Measurements from ENCODE around the gene MGAT5B. TPM values are rescaled to one million over a fixed set of nuclear protein-coding genes. Genes with fewer than 3 reads are reported as not detected.

The MGAT5B gene
- polyA plus RNA-seq, 1 experiment, result 0.58 TPM

DNA sequence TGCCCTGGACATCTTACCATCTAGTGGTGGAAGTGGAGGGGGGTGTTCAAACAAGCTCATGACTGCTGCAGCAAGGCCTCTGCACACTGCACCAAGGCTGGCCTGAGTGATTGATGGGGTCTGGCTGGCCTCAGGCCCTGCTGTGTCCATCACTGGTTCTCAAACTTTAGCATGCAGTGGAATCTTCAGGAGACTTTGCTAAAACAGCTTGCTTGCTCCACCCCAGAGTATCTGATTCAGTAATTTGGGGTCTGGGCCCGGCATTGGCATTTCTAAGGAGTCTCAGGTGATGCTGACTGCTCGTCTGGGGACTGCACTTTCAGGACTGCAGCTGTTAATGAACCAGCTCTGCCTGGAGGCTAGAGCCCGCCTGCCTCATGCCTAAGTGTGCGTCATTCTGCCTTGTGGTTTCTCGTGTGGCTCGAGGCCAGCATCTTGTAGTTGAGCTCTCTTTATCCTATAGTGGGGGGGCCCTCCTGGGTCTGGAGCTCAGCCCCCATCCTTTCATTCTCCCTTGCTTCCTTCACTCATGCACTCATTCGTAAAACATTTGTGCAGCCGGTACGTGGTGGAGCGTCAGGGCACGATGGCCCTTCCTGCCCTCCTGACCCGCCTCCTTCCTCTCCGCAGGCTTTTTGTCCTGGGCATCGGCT lies 4.1 kb downstream of the MGAT5B start:
- ChIA-PET CTCF (interaction anchor here (0.8 to 7.1 kb wide), 5 partner anchors 11 to 195 kb away, joined by 3 to 176 read pairs (median 3); no protein-coding TSS in a partner anchor), POLR2A (no interaction called here)
- Histone ChIP-seq H3K4me3 (ENCODE audit: low read depth, low read length) (no peak overlapping the region), H3K36me3 (ENCODE audit: control insufficient read depth, insufficient read depth, low read length) (no peaks in the 10 kb centered on the region), H3K27me3 (ENCODE audit: control insufficient read depth, insufficient read depth, low read length) (peaks cover 9% of the 10 kb centered on the region)
- TF ChIP-seq, protein P1, sequence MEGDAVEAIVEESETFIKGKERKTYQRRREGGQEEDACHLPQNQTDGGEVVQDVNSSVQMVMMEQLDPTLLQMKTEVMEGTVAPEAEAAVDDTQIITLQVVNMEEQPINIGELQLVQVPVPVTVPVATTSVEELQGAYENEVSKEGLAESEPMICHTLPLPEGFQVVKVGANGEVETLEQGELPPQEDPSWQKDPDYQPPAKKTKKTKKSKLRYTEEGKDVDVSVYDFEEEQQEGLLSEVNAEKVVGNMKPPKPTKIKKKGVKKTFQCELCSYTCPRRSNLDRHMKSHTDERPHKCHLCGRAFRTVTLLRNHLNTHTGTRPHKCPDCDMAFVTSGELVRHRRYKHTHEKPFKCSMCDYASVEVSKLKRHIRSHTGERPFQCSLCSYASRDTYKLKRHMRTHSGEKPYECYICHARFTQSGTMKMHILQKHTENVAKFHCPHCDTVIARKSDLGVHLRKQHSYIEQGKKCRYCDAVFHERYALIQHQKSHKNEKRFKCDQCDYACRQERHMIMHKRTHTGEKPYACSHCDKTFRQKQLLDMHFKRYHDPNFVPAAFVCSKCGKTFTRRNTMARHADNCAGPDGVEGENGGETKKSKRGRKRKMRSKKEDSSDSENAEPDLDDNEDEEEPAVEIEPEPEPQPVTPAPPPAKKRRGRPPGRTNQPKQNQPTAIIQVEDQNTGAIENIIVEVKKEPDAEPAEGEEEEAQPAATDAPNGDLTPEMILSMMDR (IDR thresholded peaks at IDR 0.05; ENCODE audit: insufficient read depth, low read depth, low read length), result no peak
- DNase-seq (ENCODE audit: low read depth), result peak; percentile 70

DNA sequence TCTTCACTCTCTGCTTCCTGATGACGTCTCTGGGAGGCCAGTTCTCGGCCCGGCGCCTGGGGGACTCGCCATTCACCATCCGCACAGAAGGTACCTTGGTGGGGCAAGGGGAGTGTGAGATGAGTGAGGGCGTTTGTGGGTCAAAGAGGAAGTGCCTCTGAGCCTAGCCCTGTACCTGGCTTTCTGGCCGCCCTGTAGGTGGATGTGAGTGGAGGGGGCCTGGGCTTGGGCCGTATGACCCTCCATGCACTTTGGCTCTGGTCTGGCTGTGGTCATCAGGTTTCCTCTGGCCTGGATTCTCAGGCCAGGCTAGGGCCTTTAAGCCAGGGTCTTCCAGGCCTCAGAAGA lies 4.6 kb downstream of the MGAT5B start:
- no peak for DNase-seq (ENCODE audit: low read depth)
- TF ChIP-seq, protein P1 (IDR thresholded peaks at IDR 0.05; ENCODE audit: insufficient read depth, low read depth, low read length), result no peak
- Histone ChIP-seq H3K27me3 (ENCODE audit: control insufficient read depth, insufficient read depth, low read length) (peaks cover 9% of the 10 kb centered on the region), H3K4me3 (ENCODE audit: low read depth, low read length) (no peak overlapping the region), H3K36me3 (ENCODE audit: control insufficient read depth, insufficient read depth, low read length) (no peaks in the 10 kb centered on the region)
- ChIA-PET POLR2A (no interaction called here), CTCF (interaction anchor here (1.0 to 7.1 kb wide), 2 partner anchors 186 to 195 kb away, joined by 7 to 176 read pairs; no protein-coding TSS in a partner anchor)

DNA sequence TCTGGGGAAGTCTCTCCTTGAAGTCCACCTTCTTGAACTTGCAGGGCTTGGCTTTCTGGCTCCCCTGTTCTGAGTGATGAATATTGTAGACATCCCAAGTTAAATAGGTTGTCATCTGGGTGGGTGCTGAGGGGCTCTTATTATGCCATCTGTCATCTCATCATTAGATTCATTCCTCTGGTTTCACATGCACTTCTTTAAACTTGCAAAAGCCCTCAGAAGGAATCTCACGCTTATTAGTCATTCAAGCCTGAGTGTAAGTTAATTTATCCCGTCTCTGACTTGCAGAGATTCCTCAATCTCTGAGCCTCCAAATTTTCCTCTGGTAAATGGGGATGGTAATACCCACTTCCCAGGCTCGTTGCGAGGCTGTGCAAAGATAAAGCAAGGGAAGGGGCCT lies 5.7 kb downstream of the MGAT5B start:
- CTCF ChIA-PET, result interaction anchor here (7.1 kb wide), 1 partner anchor 185 kb away, joined by 176 read pairs; no protein-coding TSS in a partner anchor
- Histone ChIP-seq H3K27me3 (ENCODE audit: control insufficient read depth, insufficient read depth, low read length) (peaks cover 8% of the 10 kb centered on the region), H3K4me3 (ENCODE audit: low read depth, low read length) (no peak overlapping the region), H3K36me3 (ENCODE audit: control insufficient read depth, insufficient read depth, low read length) (no peaks in the 10 kb centered on the region)
- POLR2A ChIA-PET, result no interaction called here
- TF ChIP-seq, protein P1 (IDR thresholded peaks at IDR 0.05; ENCODE audit: insufficient read depth, low read depth, low read length), result no peak
- DNase-seq (ENCODE audit: low read depth), result no peak

DNA sequence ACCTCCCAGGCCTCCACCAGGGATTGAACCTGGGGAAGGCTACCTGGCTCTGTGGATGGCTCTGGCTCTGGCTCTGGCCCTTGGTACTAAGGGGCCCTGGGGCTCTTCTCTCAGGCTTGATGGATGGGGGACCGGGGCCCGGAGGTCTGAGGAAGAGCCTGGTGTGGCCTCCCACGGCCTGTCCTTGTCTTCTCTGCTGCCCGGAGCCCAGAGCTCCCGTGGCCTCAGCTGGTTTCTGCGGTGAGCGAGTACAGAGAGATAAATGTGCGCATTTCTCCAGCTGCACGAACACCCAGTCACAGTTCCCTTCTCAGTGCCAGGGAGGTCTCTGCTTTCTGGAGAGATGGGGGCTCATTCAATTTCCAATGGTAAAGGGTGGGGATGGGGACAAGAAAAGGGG lies 9.2 kb downstream of the MGAT5B start:
- DNase-seq (ENCODE audit: low read depth), result no peak
- Histone ChIP-seq H3K4me3 (ENCODE audit: low read depth, low read length) (no peak overlapping the region), H3K27me3 (ENCODE audit: control insufficient read depth, insufficient read depth, low read length) (peaks cover 2% of the 10 kb centered on the region; the same call in 1 of the 2 replicates), H3K36me3 (ENCODE audit: control insufficient read depth, insufficient read depth, low read length) (no peaks in the 10 kb centered on the region)
- POLR2A ChIA-PET, result no interaction called here
- CTCF ChIA-PET, result interaction anchor here (1.0 to 1.4 kb wide), 2 partner anchors 179 to 189 kb away, joined by 3 read pairs; no protein-coding TSS in a partner anchor
- TF ChIP-seq, protein P1 (IDR thresholded peaks at IDR 0.05; ENCODE audit: insufficient read depth, low read depth, low read length), result no peak

DNA sequence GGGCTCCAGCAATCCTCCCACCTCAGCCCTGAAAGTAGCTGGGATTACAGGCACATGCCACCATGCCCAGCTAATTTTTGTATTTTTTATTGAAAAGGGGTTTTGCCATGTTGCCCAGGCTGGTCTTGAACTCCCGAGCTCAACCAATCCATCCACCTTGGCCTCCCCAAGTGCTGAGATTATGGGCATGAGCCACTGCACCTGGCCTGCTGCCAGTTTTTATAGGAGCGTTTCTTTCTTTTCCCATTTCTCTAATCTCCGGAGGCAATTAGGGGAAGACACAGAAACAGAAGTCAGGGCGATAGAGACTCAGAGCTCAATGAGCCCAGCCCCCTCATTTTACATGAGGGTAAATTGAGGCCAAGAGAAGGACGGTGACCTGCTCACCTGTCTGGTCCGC lies 10.4 kb downstream of the MGAT5B start:
- Histone ChIP-seq H3K36me3 (ENCODE audit: control insufficient read depth, insufficient read depth, low read length) (no peaks in the 10 kb centered on the region), H3K4me3 (ENCODE audit: low read depth, low read length) (no peak overlapping the region), H3K27me3 (ENCODE audit: control insufficient read depth, insufficient read depth, low read length) (peaks cover 2% of the 10 kb centered on the region; the same call in 1 of the 2 replicates)
- ChIA-PET CTCF (interaction anchor here (0.7 to 2.5 kb wide), 5 partner anchors 10 to 188 kb away, joined by 3 to 12 read pairs (median 3); partner anchors contain the start of gene MGAT5B), POLR2A (no interaction called here)
- no peak for DNase-seq (ENCODE audit: low read depth)
- TF ChIP-seq, protein P1 (IDR thresholded peaks at IDR 0.05; ENCODE audit: insufficient read depth, low read depth, low read length), result no peak
